Omental fat pad (tissue), 4 donors: Measurements from ENCODE around the gene NEK9. TPM values are rescaled to one million over a fixed set of nuclear protein-coding genes. Genes with fewer than 3 reads are reported as not detected.
A peak's percentile ranks its signal among the peaks of the same experiment; 100 is the strongest.

Source experiments
- ATAC-seq: fragments of 150-250 bp; one replicate; pipeline ENCODE4 v1.9.1; 2016; ENCODE audit warnings: mild to moderate bottlenecking, moderate library complexity; ENCODE audit not compliant: low FRiP score
- DNase-seq: peaks from one replicate; pipeline ENCODE4 v3.0.0-alpha.2; 2019; ENCODE audit warnings: low spot score
- total RNA-seq, 4 donors: library from RNA; depleted of rRNA; stranded (reverse); fragments of >200 nt; gene quantifications; one replicate each; pipeline ENCODE4 v1.1.0, GENCODE V29; 2016
- TF ChIP-seq, protein P1 (sequence below), 3 donors: fragments of 450-650 bp; IDR thresholded peaks; one replicate each; pipeline ENCODE4 v1.5.1; 2016 to 2017; ENCODE audit warnings: antibody characterized with exemption in 3 of 3, mild to moderate bottlenecking in 3 of 3, moderate library complexity in 2 of 3

The NEK9 gene
- total RNA-seq, 4 donors from 2014 or later = 40.1 to 68.3 (median 54.8) TPM

DNA sequence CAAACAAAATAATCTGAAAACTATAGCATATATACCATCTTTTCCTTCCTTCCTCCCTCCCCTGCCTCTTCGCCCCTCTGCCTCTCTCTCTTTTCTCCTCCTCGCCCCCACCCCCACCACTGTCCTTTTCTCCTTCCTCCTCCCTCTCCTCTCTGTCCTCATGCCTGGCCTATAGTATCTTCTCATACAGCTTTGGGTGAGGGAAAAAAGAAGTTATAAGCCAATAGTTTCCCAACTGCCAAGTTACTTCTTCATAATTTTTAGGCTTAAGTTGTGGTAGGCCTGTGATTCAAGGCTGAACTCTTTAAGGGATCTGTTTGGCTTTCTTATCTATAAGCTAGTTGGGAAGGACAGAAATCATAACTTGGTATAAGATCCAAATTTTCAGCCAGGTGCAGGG is 40.5 kb upstream of the NEK9 start:
- ATAC-seq = no peak
- TF ChIP-seq, protein P1, sequence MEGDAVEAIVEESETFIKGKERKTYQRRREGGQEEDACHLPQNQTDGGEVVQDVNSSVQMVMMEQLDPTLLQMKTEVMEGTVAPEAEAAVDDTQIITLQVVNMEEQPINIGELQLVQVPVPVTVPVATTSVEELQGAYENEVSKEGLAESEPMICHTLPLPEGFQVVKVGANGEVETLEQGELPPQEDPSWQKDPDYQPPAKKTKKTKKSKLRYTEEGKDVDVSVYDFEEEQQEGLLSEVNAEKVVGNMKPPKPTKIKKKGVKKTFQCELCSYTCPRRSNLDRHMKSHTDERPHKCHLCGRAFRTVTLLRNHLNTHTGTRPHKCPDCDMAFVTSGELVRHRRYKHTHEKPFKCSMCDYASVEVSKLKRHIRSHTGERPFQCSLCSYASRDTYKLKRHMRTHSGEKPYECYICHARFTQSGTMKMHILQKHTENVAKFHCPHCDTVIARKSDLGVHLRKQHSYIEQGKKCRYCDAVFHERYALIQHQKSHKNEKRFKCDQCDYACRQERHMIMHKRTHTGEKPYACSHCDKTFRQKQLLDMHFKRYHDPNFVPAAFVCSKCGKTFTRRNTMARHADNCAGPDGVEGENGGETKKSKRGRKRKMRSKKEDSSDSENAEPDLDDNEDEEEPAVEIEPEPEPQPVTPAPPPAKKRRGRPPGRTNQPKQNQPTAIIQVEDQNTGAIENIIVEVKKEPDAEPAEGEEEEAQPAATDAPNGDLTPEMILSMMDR (IDR thresholded peaks at IDR 0.05) = no peak
- DNase-seq = no peak

- ATAC-seq (peak; percentile 58), DNase-seq (no peak)
- TF ChIP-seq, protein P1 (IDR thresholded peaks at IDR 0.05) = no peak
Measured at GRCh38 chr14:75165586-75166391, 38.9 kb upstream of the NEK9 start.

DNA sequence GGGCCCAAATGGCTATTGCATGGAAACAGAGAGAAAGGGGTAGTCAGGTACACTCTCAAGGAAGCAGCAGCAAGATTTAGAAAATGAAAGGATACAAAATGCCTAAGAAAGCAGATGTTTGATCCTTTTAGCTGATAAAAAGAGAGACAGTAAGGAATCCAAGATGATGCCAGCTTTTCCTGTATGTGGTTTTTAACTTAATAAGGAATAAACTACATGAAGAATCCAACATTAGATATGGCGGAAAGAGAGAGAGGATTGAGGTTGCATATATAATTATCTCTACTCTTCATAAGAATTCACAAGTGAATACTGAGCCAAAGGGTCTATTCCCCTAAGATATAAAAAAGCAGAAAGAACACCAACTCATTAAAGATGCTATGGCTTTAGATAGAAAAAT is 38.0 kb upstream of the NEK9 start:
- TF ChIP-seq, protein P1 (IDR thresholded peaks at IDR 0.05) = no peak
- DNase-seq = no peak

DNA sequence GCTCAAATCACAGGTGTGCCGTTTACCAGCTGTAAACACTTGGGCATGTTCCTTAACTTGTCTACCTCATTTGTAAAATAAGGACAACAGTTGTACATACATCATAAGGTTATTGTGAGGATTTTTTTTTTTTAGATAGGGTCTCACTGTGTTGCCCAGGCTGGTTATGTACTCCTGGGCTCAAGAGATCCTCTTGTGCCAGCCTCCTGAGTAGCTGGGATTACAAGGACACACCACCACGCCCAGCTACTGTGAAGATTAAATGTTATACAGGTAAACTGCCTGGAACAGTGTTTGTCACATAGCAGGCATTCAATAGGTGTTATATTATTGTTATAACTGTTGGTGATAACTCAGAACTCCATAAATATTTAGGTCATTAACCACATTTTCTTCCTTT is 36.8 kb upstream of the NEK9 start:
- DNase-seq (no peak), ATAC-seq (no peak)
- TF ChIP-seq, protein P1 (IDR thresholded peaks at IDR 0.05) = no peak

More for the DNA sequence above, 38.0 kb upstream of the NEK9 start:
- no peak for ATAC-seq

DNA sequence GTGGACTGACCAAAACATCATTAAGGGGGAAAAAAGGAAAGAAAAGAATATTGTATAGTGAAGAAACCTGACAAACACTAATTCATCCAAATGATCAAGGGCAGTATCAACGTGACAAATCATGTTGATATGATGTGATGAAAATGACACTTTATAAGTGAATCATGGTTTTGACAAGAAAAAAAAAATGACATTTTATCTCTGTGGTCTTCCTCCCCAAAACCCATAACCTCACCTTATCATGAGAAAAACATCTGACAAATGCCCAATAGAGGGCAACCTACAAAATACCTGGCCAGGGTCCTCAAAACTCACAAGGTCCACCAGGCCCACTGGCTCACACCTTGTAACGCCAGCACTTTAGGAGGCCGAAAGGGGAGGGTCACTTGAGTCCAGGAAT is 35.8 kb upstream of the NEK9 start:
- DNase-seq (no peak), ATAC-seq (no peak)
- TF ChIP-seq, protein P1 (IDR thresholded peaks at IDR 0.05) = no peak

DNA sequence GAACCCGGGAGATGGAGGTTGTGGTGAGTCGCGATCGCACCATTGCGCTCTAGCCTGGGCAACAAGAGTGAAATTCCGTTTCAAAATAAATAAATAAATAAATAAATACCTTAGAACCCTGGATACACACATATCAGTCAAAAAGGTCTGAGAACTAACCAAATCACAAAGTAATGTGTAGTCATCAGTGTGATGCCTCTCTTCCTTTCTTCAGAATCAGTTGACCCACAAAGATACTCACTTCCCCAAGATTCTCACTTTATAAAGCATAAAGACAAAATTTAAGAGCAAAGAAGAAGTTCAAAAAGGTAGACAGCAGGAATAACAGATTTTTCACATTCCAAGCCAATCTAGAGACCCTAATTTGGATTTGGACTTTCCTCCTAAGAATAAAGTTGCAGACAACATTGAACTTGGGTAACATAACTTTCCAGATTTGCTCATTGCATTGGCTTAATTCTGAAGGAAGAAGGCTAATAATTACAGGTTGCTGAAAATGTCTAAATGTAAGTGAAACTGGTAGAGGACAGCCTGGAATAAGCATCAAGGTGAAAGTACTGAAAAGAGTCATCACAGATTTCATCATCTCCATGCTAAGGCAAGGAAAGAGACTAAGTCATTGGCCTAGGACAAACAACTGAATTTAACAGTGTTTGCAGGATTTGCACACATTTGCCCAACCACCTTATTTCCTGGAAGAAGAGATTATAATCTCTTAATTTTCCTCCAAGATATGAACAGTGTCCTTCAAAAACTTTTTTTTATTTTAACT is 32.2 kb upstream of the NEK9 start:
- TF ChIP-seq, protein P1 (IDR thresholded peaks at IDR 0.05) = no peak
- peak; percentile 37 for ATAC-seq

More for the DNA sequence above, 32.2 kb upstream of the NEK9 start:
- no peak for DNase-seq
